Keratinocyte (primary cell): ENCODE data around the gene NCOA7. TPM values are rescaled to one million over a fixed set of nuclear protein-coding genes. Genes with fewer than 3 reads are reported as not detected.

Source experiments
- DNase-seq: peaks from one replicate; pipeline ENCODE4 v3.0.0-alpha.2; 2011; ENCODE audit warnings: low read depth, missing footprints, low spot score
- FAIRE-seq: peaks from 2 replicates; lab custom pipeline; 2011; peaks lifted over from hg19 to GRCh38; lab: Jason Lieb, UNC
- H2AFZ ChIP-seq: 2 replicates; pipeline ENCODE4 v1.6.0; 2012; ENCODE audit warnings: low read length, control low read depth, inconsistent platforms; ENCODE audit not compliant: control insufficient read depth
- H3K27ac ChIP-seq: 2 replicates; pipeline ENCODE4 v1.5.1; 2011; ENCODE audit warnings: low read length; ENCODE audit not compliant: control insufficient read depth, insufficient read depth
- H3K27me3 ChIP-seq: 3 replicates; pipeline ENCODE4 v1.6.0; 2011; ENCODE audit warnings: low read length; ENCODE audit not compliant: control insufficient read depth, insufficient read depth; ENCODE audit errors: extremely low read depth
- H3K36me3 ChIP-seq, 2 experiments: 2 replicates in 1 of 2; 3 replicates in 1 of 2; pipeline ENCODE4 v1.5.1; 2011; ENCODE audit warnings: low read length in 2 of 2, mild to moderate bottlenecking in 1 of 2; ENCODE audit not compliant: control insufficient read depth in 2 of 2, insufficient read depth in 2 of 2; ENCODE audit errors: extremely low read depth in 1 of 2
- H3K4me1 ChIP-seq: 3 replicates; pipeline ENCODE4 v1.5.1; 2011; ENCODE audit warnings: low read length; ENCODE audit not compliant: control insufficient read depth, insufficient read depth; ENCODE audit errors: extremely low read depth
- H3K4me2 ChIP-seq: 3 replicates; pipeline ENCODE4 v1.6.0; 2011; ENCODE audit warnings: low read depth, low read length; ENCODE audit not compliant: control insufficient read depth, insufficient read depth; ENCODE audit errors: extremely low read depth
- H3K4me3 ChIP-seq, 3 experiments: fragments of 200-600 bp in 1 of 3; sonication (generic) in 1 of 3; 2 replicates in 2 of 3; 3 replicates in 1 of 3; pipeline ENCODE4 v1.5.1; 2011 to 2016; ENCODE audit warnings: low read length in 3 of 3, mild to moderate bottlenecking in 3 of 3, control low read depth in 2 of 3, inconsistent platforms in 1 of 3, low read depth in 1 of 3, mixed read lengths in 1 of 3, mixed run types in 1 of 3, moderate library complexity in 1 of 3; ENCODE audit not compliant: control insufficient read depth in 2 of 3, insufficient read depth in 2 of 3; ENCODE audit errors: extremely low read depth in 1 of 3
- H3K79me2 ChIP-seq: 2 replicates; pipeline ENCODE4 v1.6.0; 2012; ENCODE audit warnings: low read length; ENCODE audit not compliant: control insufficient read depth, insufficient read depth
- H3K9ac ChIP-seq: 3 replicates; pipeline ENCODE4 v1.6.0; 2011; ENCODE audit warnings: low read length; ENCODE audit not compliant: control insufficient read depth, insufficient read depth; ENCODE audit errors: extremely low read depth
- H3K9me1 ChIP-seq: 3 replicates; pipeline ENCODE4 v1.6.0; 2011; ENCODE audit warnings: low read length; ENCODE audit not compliant: control insufficient read depth, insufficient read depth; ENCODE audit errors: extremely low read depth
- H3K9me3 ChIP-seq: 2 replicates; pipeline ENCODE4 v1.5.1; 2012; ENCODE audit warnings: low read depth, low read length; ENCODE audit not compliant: control insufficient read depth
- H4K20me1 ChIP-seq: 3 replicates; pipeline ENCODE4 v1.6.0; 2011; ENCODE audit warnings: low read length; ENCODE audit not compliant: control insufficient read depth, insufficient read depth; ENCODE audit errors: extremely low read depth
- CTCF ChIP-seq, 3 experiments: IDR thresholded peaks in 1 of 3; conservative IDR thresholded peaks in 1 of 3; optimal IDR thresholded peaks in 1 of 3; 2 replicates in 2 of 3; 3 replicates in 1 of 3; pipeline versions ENCODE3 to v1.5.1; 2011; ENCODE audit warnings: low read length in 3 of 3, mild to moderate bottlenecking in 3 of 3, moderate library complexity in 2 of 3, control low read depth in 1 of 3, inconsistent platforms in 1 of 3; ENCODE audit not compliant: insufficient read depth in 2 of 3; ENCODE audit errors: extremely low read depth in 1 of 3
- EZH2 ChIP-seq: IDR thresholded peaks from one replicate; pipeline ENCODE4 v1.6.1; 2012; ENCODE audit warnings: inconsistent platforms, mild to moderate bottlenecking, low read length, moderate library complexity
- dilution Hi-C: fragments of 300-500 bp; cut with MboI; formaldehyde crosslinking; loops from one replicate; pipeline ENCODE4 v1.7.0; 2020; ENCODE audit warnings: low sequenced_read_pairs; ENCODE audit not compliant: extremely low pct_ligation_motif_present
- polyA plus RNA-seq, 5 experiments: library from polyadenylated mRNA; depleted of rRNA in 3 of 5; stranded (reverse) in 3 of 5; stranded (forward) in 1 of 5; unstranded in 1 of 5; fragments of >200 nt; gene quantifications; 1 replicate in 1 of 5; 2 replicates in 3 of 5; 3 replicates in 1 of 5; pipeline versions ENCODE4 v1.2.1 to v1.2.3, GENCODE V29; 2011 to 2012; ENCODE audit warnings: missing spikeins in 2 of 5, low read depth in 1 of 5, low replicate concordance in 1 of 5

The NCOA7 gene
- polyA plus RNA-seq, 1 donor (not counting 4 experiments of a cell fraction or from before 2014, with no cell fraction given), result 20.5 TPM

GRCh38 chr6:125810445-125810844 is 19.7 kb downstream of the NCOA7 start:
- TF ChIP-seq EZH2, result no peak
- no peak for TF ChIP-seq CTCF (optimal IDR thresholded peaks at IDR 0.05 in 1 of 3, IDR thresholded peaks at IDR 0.05 in 1 of 3, conservative IDR thresholded peaks at IDR 0.05 in 1 of 3; ENCODE audit: extremely low read depth in 1 of 3, insufficient read depth in 2 of 3, low read length in 3 of 3)
- Histone ChIP-seq H3K36me3 (no peaks in the 10 kb centered on the region), H3K4me3 (no peak overlapping the region), H3K79me2 (no peaks in the 10 kb centered on the region), H3K9me3 (no peaks in the 10 kb centered on the region), H3K27ac (no peak overlapping the region), H4K20me1 (peaks cover 3% of the 10 kb centered on the region), H3K4me1 (peaks cover 14% of the 10 kb centered on the region), H3K9ac (no peak overlapping the region), H3K27me3 (no peaks in the 10 kb centered on the region), H3K4me2 (no peak overlapping the region), H3K9me1 (no peaks in the 10 kb centered on the region), H2AFZ (no peak overlapping the region)
- FAIRE-seq, result no peak
- dilution Hi-C loops, result no loop called here
- DNase-seq, result no peak

GRCh38 chr6:125811259-125811658 is 20.5 kb downstream of the NCOA7 start:
- H4K20me1 ChIP-seq, result peaks cover 3% of the 10 kb centered on the region
- no peak for DNase-seq
- H3K9ac ChIP-seq, result no peak overlapping the region
- no peaks in the 10 kb centered on the region for H3K9me3 ChIP-seq
- no peak overlapping the region for H3K27ac ChIP-seq
- dilution Hi-C loops, result no loop called here
- H3K79me2 ChIP-seq, result no peaks in the 10 kb centered on the region
- H3K9me1 ChIP-seq, result no peaks in the 10 kb centered on the region
- TF ChIP-seq CTCF (optimal IDR thresholded peaks at IDR 0.05 in 1 of 3, IDR thresholded peaks at IDR 0.05 in 1 of 3, conservative IDR thresholded peaks at IDR 0.05 in 1 of 3; ENCODE audit: extremely low read depth in 1 of 3, insufficient read depth in 2 of 3, low read length in 3 of 3) (no peak), EZH2 (no peak)
- peaks cover 14% of the 10 kb centered on the region for H3K4me1 ChIP-seq
- no peaks in the 10 kb centered on the region for H3K36me3 ChIP-seq
- H3K4me2 ChIP-seq, result no peak overlapping the region
- no peaks in the 10 kb centered on the region for H3K27me3 ChIP-seq
- H3K4me3 ChIP-seq, result no peak overlapping the region
- no peak for FAIRE-seq
- H2AFZ ChIP-seq, result no peak overlapping the region
